ENCODE measurements around the gene LGALS14.

LGALS14 gene

DNA sequence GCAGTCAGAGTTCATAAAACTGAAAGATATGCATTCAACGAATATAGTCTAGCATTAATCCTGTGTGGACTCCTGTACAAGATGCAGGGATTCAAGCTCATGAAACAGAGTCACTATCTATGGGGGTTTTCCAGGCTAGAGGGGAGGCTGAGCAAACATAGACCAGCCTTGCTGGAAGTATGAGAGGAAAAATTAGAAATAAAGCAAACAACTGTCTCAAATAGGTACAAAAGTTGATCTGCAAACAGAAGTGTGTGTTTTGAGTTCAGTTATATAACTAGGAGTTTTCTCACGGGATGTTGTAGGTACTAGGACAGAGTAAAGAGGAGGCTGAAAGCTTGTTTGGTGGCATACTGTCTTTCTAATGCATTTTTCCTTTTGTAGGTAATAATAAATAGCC is 8.5 kb upstream of the LGALS14 start:
- no peak for TF ChIP-seq CTCF (IDR thresholded peaks at IDR 0.05; ENCODE audit: low read depth, low read length)
- H3K4me3 ChIP-seq (replicated peaks in 1 of 2; ENCODE audit: low read depth in 2 of 2, low read length in 2 of 2): no peak overlapping the region
- DNase-seq (ENCODE audit: low read depth in 2 of 2): no peak

GRCh38 chr19:39696387-39696786 is 7.9 kb upstream of the LGALS14 start:
- DNase-seq (ENCODE audit: low read depth in 2 of 2): peak in 1 of 2 donors; percentile 68
- no peak overlapping the region for H3K4me3 ChIP-seq (replicated peaks in 1 of 2; ENCODE audit: low read depth in 2 of 2, low read length in 2 of 2)
- no peak for TF ChIP-seq CTCF (IDR thresholded peaks at IDR 0.05; ENCODE audit: low read depth, low read length)

DNA sequence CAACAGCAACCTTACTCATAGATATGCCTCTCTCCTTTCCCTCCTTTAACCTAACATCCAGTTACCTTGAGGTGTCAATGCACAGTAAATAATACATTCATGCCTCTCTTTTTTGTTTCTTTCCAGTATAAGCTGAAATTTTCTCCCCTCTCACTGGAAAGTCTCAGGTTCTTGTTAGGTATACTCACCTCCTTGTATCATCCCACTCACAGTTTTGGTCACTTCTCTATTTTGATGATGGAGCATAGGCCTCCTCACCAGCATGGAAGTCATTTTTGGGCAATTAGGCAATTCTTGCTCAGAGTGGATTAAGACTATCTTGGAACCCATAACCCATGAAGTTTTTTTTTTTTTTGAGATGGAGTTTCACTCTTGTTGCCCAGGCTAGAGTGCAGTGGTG is 5.7 kb upstream of the LGALS14 start:
- no peak overlapping the region for H3K4me3 ChIP-seq (replicated peaks in 1 of 2; ENCODE audit: low read depth in 2 of 2, low read length in 2 of 2)
- no peak for TF ChIP-seq CTCF (IDR thresholded peaks at IDR 0.05; ENCODE audit: low read depth, low read length)
- no peak for DNase-seq (ENCODE audit: low read depth in 2 of 2)

DNA sequence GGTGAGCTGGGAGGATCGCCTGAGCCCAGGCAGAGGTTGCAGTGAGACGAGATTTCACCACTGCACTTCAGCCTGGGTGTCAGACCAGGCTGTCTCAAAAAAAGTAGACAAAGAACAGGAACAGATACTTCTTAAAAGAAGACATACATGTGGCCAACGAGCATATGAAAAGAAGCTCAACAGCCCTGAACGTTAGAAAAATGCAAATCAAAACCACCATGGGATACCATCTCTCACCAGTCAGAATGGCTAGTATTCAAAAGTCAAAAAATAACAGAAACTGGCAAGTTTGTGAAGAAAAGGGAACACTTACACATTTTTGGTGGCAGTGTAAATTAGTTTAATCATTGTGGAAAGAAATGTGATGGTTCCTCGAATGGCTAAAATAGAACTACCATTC is 3.0 kb upstream of the LGALS14 start:
- DNase-seq (ENCODE audit: low read depth in 2 of 2): no peak
- H3K4me3 ChIP-seq (replicated peaks in 1 of 2; ENCODE audit: low read depth in 2 of 2, low read length in 2 of 2): no peak overlapping the region
- TF ChIP-seq CTCF (IDR thresholded peaks at IDR 0.05; ENCODE audit: low read depth, low read length): no peak

DNA sequence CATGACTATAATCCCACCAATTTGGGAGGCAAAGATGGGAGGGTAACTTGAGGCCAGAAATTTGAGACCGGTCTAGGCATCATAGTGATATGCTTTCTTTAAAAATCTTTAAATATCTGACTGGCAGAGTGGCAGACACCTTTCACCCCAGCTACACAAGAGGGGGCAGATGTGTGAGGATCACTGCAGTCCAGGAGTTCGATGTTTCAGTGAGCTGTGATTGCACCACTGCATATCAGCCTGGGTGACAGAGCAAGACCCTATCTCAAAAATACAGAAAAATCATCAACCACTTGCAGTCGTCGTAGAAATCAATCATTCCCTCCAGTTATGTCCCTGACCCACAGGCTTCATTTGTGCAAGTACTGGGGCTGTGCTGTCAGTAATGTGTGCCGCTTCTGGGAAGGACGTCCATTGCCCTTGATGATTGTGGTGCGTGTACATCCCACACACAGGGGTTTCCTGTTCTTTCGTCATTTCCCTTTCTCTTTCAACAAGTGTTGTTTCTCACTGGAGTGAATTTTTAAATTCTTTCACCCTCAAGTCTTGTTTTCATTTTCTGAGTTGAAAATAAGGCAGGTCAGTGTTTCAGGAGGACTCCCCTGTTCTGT is 1.4 kb downstream of the LGALS14 start:
- H3K4me3 ChIP-seq (replicated peaks in 1 of 2; ENCODE audit: low read depth in 2 of 2, low read length in 2 of 2): no peak overlapping the region
- no peak for DNase-seq (ENCODE audit: low read depth in 2 of 2)
- TF ChIP-seq CTCF (IDR thresholded peaks at IDR 0.05; ENCODE audit: low read depth, low read length): no peak

GRCh38 chr19:39708594-39708993 is 4.3 kb downstream of the LGALS14 start:
- H3K4me3 ChIP-seq (replicated peaks in 1 of 2; ENCODE audit: low read depth in 2 of 2, low read length in 2 of 2): no peak overlapping the region
- TF ChIP-seq CTCF (IDR thresholded peaks at IDR 0.05; ENCODE audit: low read depth, low read length): no peak
- DNase-seq (ENCODE audit: low read depth in 2 of 2): no peak
